ENCODE measurements around the gene TCHHL1. TPM values are rescaled to one million over a fixed set of nuclear protein-coding genes. Genes with fewer than 3 reads are reported as not detected.

Gene TCHHL1
- total and polyA plus RNA-seq, 9 of the 15 experiments (the other 6 are each of a cell fraction or from before 2014, with no cell fraction given): not detected

GRCh38 chr1:152047730-152048415 is 41.0 kb downstream of the TCHHL1 start (continued):
- no peak; a peak in 1 of 4 replicates for TF ChIP-seq ZNF318 (IDR thresholded peaks at IDR 0.05; ENCODE audit: borderline replicate concordance in 1 of 2, low read depth in 1 of 2)
- no peak for TF ChIP-seq GTF2A2 (tag; IDR thresholded peaks at IDR 0.05)
- TF ChIP-seq MLLT1 (IDR thresholded peaks at IDR 0.05): peak; percentile 60 to 83; a peak in 3 of 4 replicates
- TF ChIP-seq BRD9 (IDR thresholded peaks at IDR 0.05; ENCODE audit: low read depth, partially characterized antibody): peak; percentile 90
- TF ChIP-seq POLR2AphosphoS5 (IDR thresholded peaks at IDR 0.05; ENCODE audit: control insufficient read depth, insufficient read depth, low read depth, low read length): peak; percentile 78
- TF ChIP-seq EP400 (IDR thresholded peaks at IDR 0.05): peak; percentile 72
- TF ChIP-seq SP1 (CRISPR knock-in tag; IDR thresholded peaks at IDR 0.05): peak; percentile 70; the same call in 1 of the 2 replicates
- peak; percentile 81 for TF ChIP-seq POLR2G (IDR thresholded peaks at IDR 0.05; ENCODE audit: low read depth, low read length)
- no peak for TF ChIP-seq RFX7 (CRISPR knock-in tag; IDR thresholded peaks at IDR 0.05)
- no peak for TF ChIP-seq ZNF23 (CRISPR knock-in tag; IDR thresholded peaks at IDR 0.05)
- no peak for TF ChIP-seq ZNF282 (CRISPR knock-in tag; IDR thresholded peaks at IDR 0.05)
- peak; percentile 79; the same call in 1 of the 2 replicates for TF ChIP-seq PHF8 (IDR thresholded peaks at IDR 0.05; ENCODE audit: borderline replicate concordance, low read length)
- no peak for TF ChIP-seq SREBF1 (IDR thresholded peaks at IDR 0.05; ENCODE audit: borderline replicate concordance, low read depth, low read length)
- TF ChIP-seq RBBP5 (IDR thresholded peaks at IDR 0.05; ENCODE audit: borderline replicate concordance, insufficient read depth, low read length, poor library complexity, severe bottlenecking): peak; percentile 51
- TF ChIP-seq GABPA (tag; conservative IDR thresholded peaks at IDR 0.05; ENCODE audit: low read depth): peak; percentile 87
- peak in 1 of 2 experiments; percentile 62; a peak in 1 of 4 replicates for TF ChIP-seq HDAC1 (IDR thresholded peaks at IDR 0.05)
